ENCODE data around the gene UTP15. TPM values are rescaled to one million over a fixed set of nuclear protein-coding genes. Genes with fewer than 3 reads are reported as not detected.

UTP15 gene
- total RNA-seq, 1 experiment from 2014 or later = 35.2 TPM

DNA sequence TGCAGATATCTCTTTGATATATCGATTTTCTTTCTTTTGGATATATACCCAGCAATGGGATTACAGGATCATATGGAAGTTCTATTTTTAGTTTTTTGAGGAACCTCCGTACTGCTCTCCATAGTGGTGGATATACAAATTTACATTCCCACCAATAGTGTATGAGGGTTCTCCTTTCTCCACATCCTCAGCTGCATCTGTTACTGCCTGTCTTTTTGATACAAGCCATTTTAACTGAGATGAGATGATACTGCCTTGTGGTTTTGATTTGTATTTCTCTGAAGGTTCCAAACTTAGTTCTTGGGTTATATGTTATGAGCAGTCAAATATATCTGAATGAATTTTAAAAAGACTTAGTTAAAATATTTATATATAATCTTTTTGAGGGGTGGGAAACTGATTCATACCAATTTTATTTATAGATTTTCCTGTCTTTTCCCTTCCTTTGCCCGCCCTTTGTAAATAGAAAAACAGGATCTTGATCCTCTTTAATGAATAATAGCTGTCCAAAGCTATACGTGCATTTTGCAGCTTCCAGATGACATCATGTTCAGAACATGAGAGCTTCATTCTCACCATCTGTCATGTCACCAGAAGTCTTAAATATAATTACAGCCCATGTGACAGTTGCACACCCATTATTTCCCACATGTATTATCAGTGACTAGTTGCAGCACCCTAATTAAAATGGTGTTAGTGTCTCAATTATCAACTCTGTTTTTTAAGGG lies 54.2 kb downstream of the UTP15 start:
- ATAC-seq = no peak
- no peaks in the 10 kb centered on the region for H3K27me3 Mint-ChIP-seq (ENCODE audit: low read depth)
- TF ChIP-seq EMX1 (CRISPR knock-in tag; IDR thresholded peaks at IDR 0.05) (no peak), ZNF423 (CRISPR knock-in tag; IDR thresholded peaks at IDR 0.05) (no peak), OVOL2 (CRISPR knock-in tag; IDR thresholded peaks at IDR 0.05; ENCODE audit: borderline replicate concordance) (no peak), KAT7 (CRISPR knock-in tag; IDR thresholded peaks at IDR 0.05; ENCODE audit: borderline replicate concordance) (no peak), ESRRA (CRISPR knock-in tag; IDR thresholded peaks at IDR 0.05; ENCODE audit: borderline replicate concordance) (no peak)
- TF ChIP-seq, protein P1, sequence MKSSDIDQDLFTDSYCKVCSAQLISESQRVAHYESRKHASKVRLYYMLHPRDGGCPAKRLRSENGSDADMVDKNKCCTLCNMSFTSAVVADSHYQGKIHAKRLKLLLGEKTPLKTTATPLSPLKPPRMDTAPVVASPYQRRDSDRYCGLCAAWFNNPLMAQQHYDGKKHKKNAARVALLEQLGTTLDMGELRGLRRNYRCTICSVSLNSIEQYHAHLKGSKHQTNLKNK (CRISPR knock-in tag; IDR thresholded peaks at IDR 0.05) = no peak
- TF ChIP-seq, protein P2, sequence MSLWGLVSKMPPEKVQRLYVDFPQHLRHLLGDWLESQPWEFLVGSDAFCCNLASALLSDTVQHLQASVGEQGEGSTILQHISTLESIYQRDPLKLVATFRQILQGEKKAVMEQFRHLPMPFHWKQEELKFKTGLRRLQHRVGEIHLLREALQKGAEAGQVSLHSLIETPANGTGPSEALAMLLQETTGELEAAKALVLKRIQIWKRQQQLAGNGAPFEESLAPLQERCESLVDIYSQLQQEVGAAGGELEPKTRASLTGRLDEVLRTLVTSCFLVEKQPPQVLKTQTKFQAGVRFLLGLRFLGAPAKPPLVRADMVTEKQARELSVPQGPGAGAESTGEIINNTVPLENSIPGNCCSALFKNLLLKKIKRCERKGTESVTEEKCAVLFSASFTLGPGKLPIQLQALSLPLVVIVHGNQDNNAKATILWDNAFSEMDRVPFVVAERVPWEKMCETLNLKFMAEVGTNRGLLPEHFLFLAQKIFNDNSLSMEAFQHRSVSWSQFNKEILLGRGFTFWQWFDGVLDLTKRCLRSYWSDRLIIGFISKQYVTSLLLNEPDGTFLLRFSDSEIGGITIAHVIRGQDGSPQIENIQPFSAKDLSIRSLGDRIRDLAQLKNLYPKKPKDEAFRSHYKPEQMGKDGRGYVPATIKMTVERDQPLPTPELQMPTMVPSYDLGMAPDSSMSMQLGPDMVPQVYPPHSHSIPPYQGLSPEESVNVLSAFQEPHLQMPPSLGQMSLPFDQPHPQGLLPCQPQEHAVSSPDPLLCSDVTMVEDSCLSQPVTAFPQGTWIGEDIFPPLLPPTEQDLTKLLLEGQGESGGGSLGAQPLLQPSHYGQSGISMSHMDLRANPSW (CRISPR knock-in tag; conservative IDR thresholded peaks at IDR 0.05; ENCODE audit: low read depth) = no peak
- TF ChIP-seq, protein P3, sequence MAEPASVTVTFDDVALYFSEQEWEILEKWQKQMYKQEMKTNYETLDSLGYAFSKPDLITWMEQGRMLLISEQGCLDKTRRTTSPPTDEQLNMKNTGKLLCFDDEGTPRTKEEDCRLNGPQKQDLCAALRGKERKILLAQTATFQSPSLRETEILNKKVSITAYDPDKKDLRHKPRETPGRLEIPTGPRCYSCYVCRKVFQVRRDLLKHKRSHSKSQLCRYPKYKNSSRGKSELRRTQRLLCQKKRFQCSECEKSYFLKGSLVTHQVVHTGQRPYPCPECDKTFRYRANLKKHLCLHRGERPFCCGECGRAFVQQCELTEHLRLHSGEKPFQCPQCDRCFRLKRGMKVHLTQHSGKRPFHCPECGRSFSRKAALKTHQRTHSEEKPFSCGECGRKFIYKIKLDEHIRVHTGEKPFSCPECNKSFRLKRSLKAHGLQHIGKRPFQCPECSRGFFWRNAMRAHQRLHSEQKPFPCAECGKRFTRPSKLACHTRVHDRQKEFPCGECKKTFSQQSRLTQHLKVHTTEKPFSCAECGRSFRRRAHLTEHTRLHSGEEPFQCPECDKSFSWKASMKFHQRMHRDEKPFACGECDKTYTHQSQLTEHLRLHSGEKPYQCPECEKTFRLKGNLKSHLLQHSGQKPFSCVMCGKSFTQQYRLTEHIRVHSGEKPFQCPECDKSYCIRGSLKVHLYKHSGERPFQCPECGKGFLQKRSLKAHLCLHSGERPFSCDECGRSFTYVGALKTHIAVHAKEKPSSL (CRISPR knock-in tag; conservative IDR thresholded peaks at IDR 0.05) = no peak
- TF ChIP-seq, protein P4, sequence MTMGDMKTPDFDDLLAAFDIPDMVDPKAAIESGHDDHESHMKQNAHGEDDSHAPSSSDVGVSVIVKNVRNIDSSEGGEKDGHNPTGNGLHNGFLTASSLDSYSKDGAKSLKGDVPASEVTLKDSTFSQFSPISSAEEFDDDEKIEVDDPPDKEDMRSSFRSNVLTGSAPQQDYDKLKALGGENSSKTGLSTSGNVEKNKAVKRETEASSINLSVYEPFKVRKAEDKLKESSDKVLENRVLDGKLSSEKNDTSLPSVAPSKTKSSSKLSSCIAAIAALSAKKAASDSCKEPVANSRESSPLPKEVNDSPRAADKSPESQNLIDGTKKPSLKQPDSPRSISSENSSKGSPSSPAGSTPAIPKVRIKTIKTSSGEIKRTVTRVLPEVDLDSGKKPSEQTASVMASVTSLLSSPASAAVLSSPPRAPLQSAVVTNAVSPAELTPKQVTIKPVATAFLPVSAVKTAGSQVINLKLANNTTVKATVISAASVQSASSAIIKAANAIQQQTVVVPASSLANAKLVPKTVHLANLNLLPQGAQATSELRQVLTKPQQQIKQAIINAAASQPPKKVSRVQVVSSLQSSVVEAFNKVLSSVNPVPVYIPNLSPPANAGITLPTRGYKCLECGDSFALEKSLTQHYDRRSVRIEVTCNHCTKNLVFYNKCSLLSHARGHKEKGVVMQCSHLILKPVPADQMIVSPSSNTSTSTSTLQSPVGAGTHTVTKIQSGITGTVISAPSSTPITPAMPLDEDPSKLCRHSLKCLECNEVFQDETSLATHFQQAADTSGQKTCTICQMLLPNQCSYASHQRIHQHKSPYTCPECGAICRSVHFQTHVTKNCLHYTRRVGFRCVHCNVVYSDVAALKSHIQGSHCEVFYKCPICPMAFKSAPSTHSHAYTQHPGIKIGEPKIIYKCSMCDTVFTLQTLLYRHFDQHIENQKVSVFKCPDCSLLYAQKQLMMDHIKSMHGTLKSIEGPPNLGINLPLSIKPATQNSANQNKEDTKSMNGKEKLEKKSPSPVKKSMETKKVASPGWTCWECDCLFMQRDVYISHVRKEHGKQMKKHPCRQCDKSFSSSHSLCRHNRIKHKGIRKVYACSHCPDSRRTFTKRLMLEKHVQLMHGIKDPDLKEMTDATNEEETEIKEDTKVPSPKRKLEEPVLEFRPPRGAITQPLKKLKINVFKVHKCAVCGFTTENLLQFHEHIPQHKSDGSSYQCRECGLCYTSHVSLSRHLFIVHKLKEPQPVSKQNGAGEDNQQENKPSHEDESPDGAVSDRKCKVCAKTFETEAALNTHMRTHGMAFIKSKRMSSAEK (CRISPR knock-in tag; IDR thresholded peaks at IDR 0.05; ENCODE audit: borderline replicate concordance) = no peak
- TF ChIP-seq, protein P5, sequence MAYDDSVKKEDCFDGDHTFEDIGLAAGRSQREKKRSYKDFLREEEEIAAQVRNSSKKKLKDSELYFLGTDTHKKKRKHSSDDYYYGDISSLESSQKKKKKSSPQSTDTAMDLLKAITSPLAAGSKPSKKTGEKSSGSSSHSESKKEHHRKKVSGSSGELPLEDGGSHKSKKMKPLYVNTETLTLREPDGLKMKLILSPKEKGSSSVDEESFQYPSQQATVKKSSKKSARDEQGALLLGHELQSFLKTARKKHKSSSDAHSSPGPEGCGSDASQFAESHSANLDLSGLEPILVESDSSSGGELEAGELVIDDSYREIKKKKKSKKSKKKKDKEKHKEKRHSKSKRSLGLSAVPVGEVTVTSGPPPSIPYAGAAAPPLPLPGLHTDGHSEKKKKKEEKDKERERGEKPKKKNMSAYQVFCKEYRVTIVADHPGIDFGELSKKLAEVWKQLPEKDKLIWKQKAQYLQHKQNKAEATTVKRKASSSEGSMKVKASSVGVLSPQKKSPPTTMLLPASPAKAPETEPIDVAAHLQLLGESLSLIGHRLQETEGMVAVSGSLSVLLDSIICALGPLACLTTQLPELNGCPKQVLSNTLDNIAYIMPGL (CRISPR knock-in tag; IDR thresholded peaks at IDR 0.05) = no peak
- TF ChIP-seq, protein P6, sequence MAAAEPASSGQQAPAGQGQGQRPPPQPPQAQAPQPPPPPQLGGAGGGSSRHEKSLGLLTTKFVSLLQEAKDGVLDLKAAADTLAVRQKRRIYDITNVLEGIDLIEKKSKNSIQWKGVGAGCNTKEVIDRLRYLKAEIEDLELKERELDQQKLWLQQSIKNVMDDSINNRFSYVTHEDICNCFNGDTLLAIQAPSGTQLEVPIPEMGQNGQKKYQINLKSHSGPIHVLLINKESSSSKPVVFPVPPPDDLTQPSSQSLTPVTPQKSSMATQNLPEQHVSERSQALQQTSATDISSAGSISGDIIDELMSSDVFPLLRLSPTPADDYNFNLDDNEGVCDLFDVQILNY (CRISPR knock-in tag; IDR thresholded peaks at IDR 0.05) = no peak
- TF ChIP-seq, protein P7, sequence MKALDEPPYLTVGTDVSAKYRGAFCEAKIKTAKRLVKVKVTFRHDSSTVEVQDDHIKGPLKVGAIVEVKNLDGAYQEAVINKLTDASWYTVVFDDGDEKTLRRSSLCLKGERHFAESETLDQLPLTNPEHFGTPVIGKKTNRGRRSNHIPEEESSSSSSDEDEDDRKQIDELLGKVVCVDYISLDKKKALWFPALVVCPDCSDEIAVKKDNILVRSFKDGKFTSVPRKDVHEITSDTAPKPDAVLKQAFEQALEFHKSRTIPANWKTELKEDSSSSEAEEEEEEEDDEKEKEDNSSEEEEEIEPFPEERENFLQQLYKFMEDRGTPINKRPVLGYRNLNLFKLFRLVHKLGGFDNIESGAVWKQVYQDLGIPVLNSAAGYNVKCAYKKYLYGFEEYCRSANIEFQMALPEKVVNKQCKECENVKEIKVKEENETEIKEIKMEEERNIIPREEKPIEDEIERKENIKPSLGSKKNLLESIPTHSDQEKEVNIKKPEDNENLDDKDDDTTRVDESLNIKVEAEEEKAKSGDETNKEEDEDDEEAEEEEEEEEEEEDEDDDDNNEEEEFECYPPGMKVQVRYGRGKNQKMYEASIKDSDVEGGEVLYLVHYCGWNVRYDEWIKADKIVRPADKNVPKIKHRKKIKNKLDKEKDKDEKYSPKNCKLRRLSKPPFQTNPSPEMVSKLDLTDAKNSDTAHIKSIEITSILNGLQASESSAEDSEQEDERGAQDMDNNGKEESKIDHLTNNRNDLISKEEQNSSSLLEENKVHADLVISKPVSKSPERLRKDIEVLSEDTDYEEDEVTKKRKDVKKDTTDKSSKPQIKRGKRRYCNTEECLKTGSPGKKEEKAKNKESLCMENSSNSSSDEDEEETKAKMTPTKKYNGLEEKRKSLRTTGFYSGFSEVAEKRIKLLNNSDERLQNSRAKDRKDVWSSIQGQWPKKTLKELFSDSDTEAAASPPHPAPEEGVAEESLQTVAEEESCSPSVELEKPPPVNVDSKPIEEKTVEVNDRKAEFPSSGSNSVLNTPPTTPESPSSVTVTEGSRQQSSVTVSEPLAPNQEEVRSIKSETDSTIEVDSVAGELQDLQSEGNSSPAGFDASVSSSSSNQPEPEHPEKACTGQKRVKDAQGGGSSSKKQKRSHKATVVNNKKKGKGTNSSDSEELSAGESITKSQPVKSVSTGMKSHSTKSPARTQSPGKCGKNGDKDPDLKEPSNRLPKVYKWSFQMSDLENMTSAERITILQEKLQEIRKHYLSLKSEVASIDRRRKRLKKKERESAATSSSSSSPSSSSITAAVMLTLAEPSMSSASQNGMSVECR (CRISPR knock-in tag; IDR thresholded peaks at IDR 0.05; ENCODE audit: borderline replicate concordance) = no peak
- TF ChIP-seq, protein P8, sequence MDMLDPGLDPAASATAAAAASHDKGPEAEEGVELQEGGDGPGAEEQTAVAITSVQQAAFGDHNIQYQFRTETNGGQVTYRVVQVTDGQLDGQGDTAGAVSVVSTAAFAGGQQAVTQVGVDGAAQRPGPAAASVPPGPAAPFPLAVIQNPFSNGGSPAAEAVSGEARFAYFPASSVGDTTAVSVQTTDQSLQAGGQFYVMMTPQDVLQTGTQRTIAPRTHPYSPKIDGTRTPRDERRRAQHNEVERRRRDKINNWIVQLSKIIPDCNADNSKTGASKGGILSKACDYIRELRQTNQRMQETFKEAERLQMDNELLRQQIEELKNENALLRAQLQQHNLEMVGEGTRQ (CRISPR knock-in tag; IDR thresholded peaks at IDR 0.05) = no peak
- TF ChIP-seq, protein P9, sequence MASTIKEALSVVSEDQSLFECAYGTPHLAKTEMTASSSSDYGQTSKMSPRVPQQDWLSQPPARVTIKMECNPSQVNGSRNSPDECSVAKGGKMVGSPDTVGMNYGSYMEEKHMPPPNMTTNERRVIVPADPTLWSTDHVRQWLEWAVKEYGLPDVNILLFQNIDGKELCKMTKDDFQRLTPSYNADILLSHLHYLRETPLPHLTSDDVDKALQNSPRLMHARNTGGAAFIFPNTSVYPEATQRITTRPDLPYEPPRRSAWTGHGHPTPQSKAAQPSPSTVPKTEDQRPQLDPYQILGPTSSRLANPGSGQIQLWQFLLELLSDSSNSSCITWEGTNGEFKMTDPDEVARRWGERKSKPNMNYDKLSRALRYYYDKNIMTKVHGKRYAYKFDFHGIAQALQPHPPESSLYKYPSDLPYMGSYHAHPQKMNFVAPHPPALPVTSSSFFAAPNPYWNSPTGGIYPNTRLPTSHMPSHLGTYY (CRISPR knock-in tag; IDR thresholded peaks at IDR 0.05) = no peak
- peaks cover 33% of the 10 kb centered on the region for H3K4me1 Mint-ChIP-seq
- ChIA-PET POLR2A (no interaction called here), CTCF (no interaction called here)
- no peak overlapping the region for H3K4me3 Mint-ChIP-seq
- no peaks in the 10 kb centered on the region for H3K9me3 Mint-ChIP-seq
- H3K36me3 Mint-ChIP-seq = no peaks in the 10 kb centered on the region
- no peak overlapping the region for H3K27ac Mint-ChIP-seq
- DNase-seq (ENCODE audit: low spot score) = no peak
